ENCODE data around the gene PFKL. TPM values are rescaled to one million over a fixed set of nuclear protein-coding genes. Genes with fewer than 3 reads are reported as not detected.

Gene PFKL
- total and polyA plus RNA-seq, 8 donors: 40.0 to 120 (median 55.2) TPM

DNA sequence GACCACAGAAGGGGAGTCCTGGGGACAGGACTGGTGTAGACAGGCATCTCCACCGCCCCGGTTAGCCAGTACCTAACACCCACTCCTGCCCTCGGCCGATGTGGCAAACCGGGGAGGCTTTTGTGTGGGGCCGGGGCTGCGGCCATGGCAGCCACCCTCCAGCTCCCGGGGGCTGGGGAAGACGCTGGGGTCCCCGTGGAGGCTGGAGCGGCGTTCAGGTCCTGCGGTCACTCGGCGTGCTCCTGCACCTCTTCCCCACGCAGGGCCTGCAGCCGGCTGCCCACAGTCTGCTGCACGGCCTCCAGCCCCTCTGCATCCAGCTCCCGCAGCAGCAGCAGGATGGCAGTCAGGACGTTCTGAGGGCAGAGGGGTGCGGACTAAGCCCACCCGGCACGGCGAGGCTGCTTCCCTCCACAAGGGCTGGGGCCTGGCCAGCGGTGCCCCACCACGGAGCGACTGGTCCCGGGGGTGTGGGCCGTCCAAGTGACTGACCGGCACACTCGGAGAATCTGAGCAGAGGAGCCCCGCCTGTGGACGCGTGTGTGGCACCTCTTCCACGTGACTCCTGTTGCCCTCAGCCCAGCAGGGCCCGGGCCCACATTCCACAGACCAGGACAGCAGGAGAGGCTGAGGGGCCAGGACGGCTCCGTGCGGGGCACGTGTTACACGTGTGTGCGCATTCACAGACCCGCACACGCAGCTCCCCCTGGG is 30.3 kb downstream of the PFKL start:
- intact Hi-C loops (cut with DNase I): no loop called here
- no peak overlapping the region for H3K4me3 ChIP-seq
- no peak for ATAC-seq
- no peak overlapping the region for H3K27ac ChIP-seq
- no peak for FAIRE-seq
- TF ChIP-seq, protein P1, sequence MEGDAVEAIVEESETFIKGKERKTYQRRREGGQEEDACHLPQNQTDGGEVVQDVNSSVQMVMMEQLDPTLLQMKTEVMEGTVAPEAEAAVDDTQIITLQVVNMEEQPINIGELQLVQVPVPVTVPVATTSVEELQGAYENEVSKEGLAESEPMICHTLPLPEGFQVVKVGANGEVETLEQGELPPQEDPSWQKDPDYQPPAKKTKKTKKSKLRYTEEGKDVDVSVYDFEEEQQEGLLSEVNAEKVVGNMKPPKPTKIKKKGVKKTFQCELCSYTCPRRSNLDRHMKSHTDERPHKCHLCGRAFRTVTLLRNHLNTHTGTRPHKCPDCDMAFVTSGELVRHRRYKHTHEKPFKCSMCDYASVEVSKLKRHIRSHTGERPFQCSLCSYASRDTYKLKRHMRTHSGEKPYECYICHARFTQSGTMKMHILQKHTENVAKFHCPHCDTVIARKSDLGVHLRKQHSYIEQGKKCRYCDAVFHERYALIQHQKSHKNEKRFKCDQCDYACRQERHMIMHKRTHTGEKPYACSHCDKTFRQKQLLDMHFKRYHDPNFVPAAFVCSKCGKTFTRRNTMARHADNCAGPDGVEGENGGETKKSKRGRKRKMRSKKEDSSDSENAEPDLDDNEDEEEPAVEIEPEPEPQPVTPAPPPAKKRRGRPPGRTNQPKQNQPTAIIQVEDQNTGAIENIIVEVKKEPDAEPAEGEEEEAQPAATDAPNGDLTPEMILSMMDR (IDR thresholded peaks at IDR 0.05): no peak
- H3K9me3 ChIP-seq: no peaks in the 10 kb centered on the region
- H3K36me3 ChIP-seq: peaks cover 0 to 7% (median 5%) of the 10 kb centered on the region in 3 donors
- peak in 1 of 6 donors; percentile 80 for DNase-seq
- WGBS, 2 donors: 91% methylated on average over 39 to 44 of the region's 44 CpGs
- no peaks in the 10 kb centered on the region for H3K4me1 ChIP-seq
- H3K27me3 ChIP-seq: no peaks in the 10 kb centered on the region

DNA sequence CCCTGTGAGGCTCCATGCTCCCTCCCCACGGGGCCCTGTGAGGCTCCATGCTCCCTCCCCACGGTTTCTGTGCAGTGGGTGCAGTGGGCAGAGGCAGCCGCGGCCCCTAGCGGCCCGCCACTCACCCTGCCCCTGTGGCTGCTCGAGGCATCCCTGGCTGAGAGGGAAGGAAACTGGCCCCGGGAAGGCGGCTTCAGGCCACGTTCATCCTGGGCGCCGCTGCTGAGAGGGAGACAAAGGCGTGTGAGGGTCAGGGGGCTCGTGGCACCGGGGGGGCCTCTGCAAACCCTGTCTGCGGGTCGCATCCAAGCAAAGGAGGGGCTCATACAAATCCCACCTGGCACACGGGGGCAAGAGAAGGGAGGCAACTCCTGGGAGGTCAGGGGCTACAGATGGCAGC is 30.8 kb downstream of the PFKL start:
- WGBS, 2 donors: 85 to 88% methylated on average over 17 to 18 of the region's 18 CpGs
- peak in 1 of 6 donors; percentile 60 for DNase-seq
- no peak overlapping the region for H3K27ac ChIP-seq
- FAIRE-seq: no peak
- intact Hi-C loops (cut with DNase I): no loop called here
- peaks cover 0 to 6% (median 0%) of the 10 kb centered on the region in 3 donors for H3K36me3 ChIP-seq
- H3K27me3 ChIP-seq: no peaks in the 10 kb centered on the region
- no peak for ATAC-seq
- H3K4me1 ChIP-seq: no peaks in the 10 kb centered on the region
- TF ChIP-seq, protein P1 (IDR thresholded peaks at IDR 0.05): no peak
- H3K4me3 ChIP-seq: no peak overlapping the region
- no peaks in the 10 kb centered on the region for H3K9me3 ChIP-seq

DNA sequence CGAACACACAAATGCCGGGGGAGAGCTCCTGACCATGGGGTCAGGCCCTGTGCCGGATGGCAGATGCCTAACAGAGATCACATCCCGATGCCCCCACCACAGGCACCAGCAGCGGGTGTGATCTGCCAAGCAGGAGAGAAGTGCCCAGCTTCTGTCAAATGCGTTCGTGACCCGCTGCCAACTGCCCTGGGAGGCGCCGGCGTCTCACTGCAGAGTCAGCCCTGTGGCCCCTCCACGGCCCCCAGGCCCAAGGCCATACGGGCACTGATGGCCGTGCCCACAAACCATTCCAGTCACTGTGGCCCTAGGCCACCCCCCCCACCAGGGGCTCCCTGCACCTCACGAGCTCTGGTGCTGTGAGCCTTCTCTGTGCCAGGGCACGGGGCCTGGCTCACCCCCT is 31.4 kb downstream of the PFKL start:
- FAIRE-seq (no peak), DNase-seq (peak in 1 of 6 donors; percentile 67), ATAC-seq (no peak)
- no peaks in the 10 kb centered on the region for H3K27me3 ChIP-seq
- H3K36me3 ChIP-seq: peaks cover 0 to under 1% (median 0%) of the 10 kb centered on the region in 3 donors
- intact Hi-C loops (cut with DNase I): no loop called here
- H3K4me1 ChIP-seq: no peaks in the 10 kb centered on the region
- no peaks in the 10 kb centered on the region for H3K9me3 ChIP-seq
- no peak overlapping the region for H3K4me3 ChIP-seq
- WGBS, 2 donors: 88 to 90% methylated on average over 16 of the region's 16 CpGs
- H3K27ac ChIP-seq: no peak overlapping the region
- TF ChIP-seq, protein P1 (IDR thresholded peaks at IDR 0.05): no peak

DNA sequence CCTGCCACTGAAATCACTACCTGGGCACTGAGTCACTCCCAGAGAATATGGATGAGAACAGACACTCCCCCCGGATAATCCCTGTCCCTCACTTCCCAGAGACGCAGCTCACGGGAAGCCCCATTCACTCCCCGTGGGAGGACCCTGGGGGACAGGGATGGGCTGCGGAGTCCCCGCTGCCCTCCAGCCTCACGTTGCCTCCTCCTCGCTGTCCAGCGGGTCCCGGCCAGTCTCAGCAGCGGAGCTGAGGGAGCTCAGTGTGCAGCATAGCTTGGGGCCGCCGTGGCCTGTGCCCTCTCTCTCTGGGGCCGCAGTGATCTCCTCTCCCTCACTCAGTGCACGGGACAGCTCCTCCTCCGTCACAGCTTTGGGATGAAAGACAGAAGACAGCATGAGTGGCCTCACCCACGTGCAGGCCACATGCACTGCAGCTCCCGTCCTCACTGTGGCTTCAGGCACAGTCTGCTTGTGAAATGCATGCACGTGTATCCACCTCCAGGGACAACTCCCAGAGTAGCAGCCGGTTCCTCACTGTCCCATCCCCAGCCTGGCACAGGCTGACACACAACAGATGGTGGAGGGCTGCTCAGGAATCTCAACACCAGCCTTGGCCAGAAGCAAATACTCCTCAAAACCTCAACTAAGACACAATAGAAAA is 31.9 kb downstream of the PFKL start:
- Histone ChIP-seq H3K9me3 (no peaks in the 10 kb centered on the region), H3K27ac (no peak overlapping the region), H3K27me3 (no peaks in the 10 kb centered on the region), H3K4me3 (no peak overlapping the region), H3K36me3 (no peaks in the 10 kb centered on the region), H3K4me1 (no peaks in the 10 kb centered on the region)
- TF ChIP-seq, protein P1 (IDR thresholded peaks at IDR 0.05): no peak
- intact Hi-C loops (cut with DNase I): no loop called here
- no peak for ATAC-seq
- WGBS, 2 donors: 84 to 87% methylated on average over 20 of the region's 20 CpGs
- DNase-seq: peak in 1 of 6 donors; percentile 68
- no peak for FAIRE-seq

DNA sequence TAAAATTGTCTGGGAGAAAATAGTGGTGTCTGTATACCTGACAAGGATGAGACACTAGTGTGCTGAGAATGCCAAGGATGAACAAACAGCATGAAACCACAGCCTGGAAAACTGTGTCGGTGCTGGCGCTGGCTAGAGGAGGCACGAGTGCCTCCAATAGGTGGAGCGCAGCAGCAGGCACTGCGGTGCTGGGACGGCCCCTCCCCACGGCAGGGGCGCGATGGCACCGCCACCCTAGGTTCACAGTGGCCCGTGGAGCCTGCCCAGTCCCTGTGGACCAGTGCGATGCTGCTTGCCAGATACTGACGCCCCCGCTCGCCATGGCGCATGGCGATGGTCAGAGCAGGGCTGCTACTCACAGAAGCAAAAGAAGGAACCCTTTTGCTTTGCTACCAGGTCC is 32.5 kb downstream of the PFKL start:
- H3K27ac ChIP-seq: no peak overlapping the region
- whole genome bisulfite sequencing, 2 donors: 91 to 92% methylated on average over 17 of the region's 17 CpGs
- intact Hi-C loops (cut with DNase I): no loop called here
- no peaks in the 10 kb centered on the region for H3K36me3 ChIP-seq
- DNase-seq (peak in 1 of 6 donors; percentile 67), ATAC-seq (no peak), FAIRE-seq (no peak)
- TF ChIP-seq, protein P1 (IDR thresholded peaks at IDR 0.05): no peak
- no peak overlapping the region for H3K4me3 ChIP-seq
- no peaks in the 10 kb centered on the region for H3K4me1 ChIP-seq
- H3K27me3 ChIP-seq: no peaks in the 10 kb centered on the region
- H3K9me3 ChIP-seq: no peaks in the 10 kb centered on the region
